Measurements from ENCODE around the gene NTSR1. TPM values are rescaled to one million over a fixed set of nuclear protein-coding genes. Genes with fewer than 3 reads are reported as not detected.

Gene NTSR1
- total RNA-seq, 1 donor from 2014 or later: 0.09 TPM

GRCh38 chr20:62766716-62767115, 58.1 kb downstream of the NTSR1 start:
- Histone ChIP-seq H3K9me3 (no peaks in the 10 kb centered on the region), H3K36me3 (no peaks in the 10 kb centered on the region), H3K4me3 (no peak overlapping the region), H3K27me3 (peaks cover 29% of the 10 kb centered on the region), H3K4me1 (no peaks in the 10 kb centered on the region), H3K27ac (no peak overlapping the region)
- TF ChIP-seq CTCF (IDR thresholded peaks at IDR 0.05): no peak
- DNase-seq (no peak), ATAC-seq (no peak)
- intact Hi-C loops (cut with DNase I): no loop called here

- Histone ChIP-seq H3K4me3 (no peak overlapping the region), H3K27me3 (peaks cover 24% of the 10 kb centered on the region), H3K4me1 (peaks cover 5% of the 10 kb centered on the region), H3K9me3 (no peaks in the 10 kb centered on the region), H3K27ac (no peak overlapping the region), H3K36me3 (no peaks in the 10 kb centered on the region)
- intact Hi-C loops (cut with DNase I): no loop called here
- no peak for ATAC-seq
- TF ChIP-seq CTCF (IDR thresholded peaks at IDR 0.05): no peak
- DNase-seq: no peak
Measured at GRCh38 chr20:62768234-62768546, 59.6 kb downstream of the NTSR1 start.

- peaks cover 20% of the 10 kb centered on the region for H3K27me3 ChIP-seq
- no peaks in the 10 kb centered on the region for H3K9me3 ChIP-seq
- no peaks in the 10 kb centered on the region for H3K36me3 ChIP-seq
- no peak for DNase-seq
- intact Hi-C loops (cut with DNase I): no loop called here
- TF ChIP-seq CTCF (IDR thresholded peaks at IDR 0.05): no peak
- peaks cover 8% of the 10 kb centered on the region for H3K4me1 ChIP-seq
- no peak overlapping the region for H3K27ac ChIP-seq
- H3K4me3 ChIP-seq: no peak overlapping the region
- ATAC-seq: peak; percentile 50
Measured at GRCh38 chr20:62768551-62769287, 60.1 kb downstream of the NTSR1 start.

- no peaks in the 10 kb centered on the region for H3K9me3 ChIP-seq
- no peak for ATAC-seq
- H3K4me1 ChIP-seq: peaks cover 8% of the 10 kb centered on the region
- H3K27ac ChIP-seq: no peak overlapping the region
- DNase-seq: no peak
- no peak for TF ChIP-seq CTCF (IDR thresholded peaks at IDR 0.05)
- intact Hi-C loops (cut with DNase I): no loop called here
- no peak overlapping the region for H3K4me3 ChIP-seq
- H3K27me3 ChIP-seq: peaks cover 17% of the 10 kb centered on the region
- H3K36me3 ChIP-seq: no peaks in the 10 kb centered on the region
Measured at GRCh38 chr20:62769346-62770071, 60.9 kb downstream of the NTSR1 start.

GRCh38 chr20:62770111-62770910, 61.7 kb downstream of the NTSR1 start:
- no peak for TF ChIP-seq CTCF (IDR thresholded peaks at IDR 0.05)
- Histone ChIP-seq H3K4me3 (no peak overlapping the region), H3K4me1 (peaks cover 8% of the 10 kb centered on the region), H3K9me3 (no peaks in the 10 kb centered on the region), H3K27ac (no peak overlapping the region), H3K36me3 (no peaks in the 10 kb centered on the region), H3K27me3 (peaks cover 13% of the 10 kb centered on the region)
- DNase-seq (no peak), ATAC-seq (no peak)
- intact Hi-C loops (cut with DNase I): no loop called here

Data from upper lobe of right lung (tissue), 1 donor.